ENCODE results near the gene WNT2. TPM values are rescaled to one million over a fixed set of nuclear protein-coding genes. Genes with fewer than 3 reads are reported as not detected.

The WNT2 gene
- polyA plus RNA-seq, 1 donor from 2014 or later: not detected

DNA sequence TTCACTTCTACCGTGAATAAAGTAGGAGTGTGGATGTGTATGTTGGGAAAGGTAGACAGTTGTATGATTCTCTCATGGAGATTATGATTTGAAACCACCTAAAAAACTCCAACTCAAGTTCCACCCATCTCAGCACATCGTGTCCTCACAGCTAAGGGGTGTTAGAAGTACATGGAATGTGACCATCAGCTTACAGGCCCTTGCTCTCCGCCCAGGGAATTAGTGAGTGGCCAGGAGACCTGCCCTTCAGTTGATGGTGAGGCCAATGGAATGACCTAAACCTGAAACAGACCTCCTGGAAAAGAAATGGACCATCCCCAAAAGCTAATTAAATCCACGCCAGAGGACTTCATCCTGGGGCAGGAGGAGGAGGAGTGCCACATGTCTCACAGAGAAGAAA lies 2.1 kb upstream of the WNT2 start:
- Histone ChIP-seq H3K36me3 (ENCODE audit: insufficient read depth, low read length) (no peaks in the 10 kb centered on the region), H3K9ac (ENCODE audit: low read length) (no peak overlapping the region), H3K27me3 (ENCODE audit: insufficient read depth, low read depth, low read length) (peaks cover 70% of the 10 kb centered on the region), H3K27ac (ENCODE audit: low read length) (no peak overlapping the region), H3K9me3 (ENCODE audit: low read length) (peaks cover 2% of the 10 kb centered on the region), H3K79me2 (replicated peaks; ENCODE audit: insufficient read depth, low read length) (no peaks in the 10 kb centered on the region), H2AFZ (ENCODE audit: low read depth, low read length) (no peak overlapping the region), H3K9me2 (ENCODE audit: insufficient read depth, low read length) (no peaks in the 10 kb centered on the region), H3F3A (ENCODE audit: insufficient read depth, low read length, poor library complexity, severe bottlenecking) (no peaks in the 10 kb centered on the region), H4K20me1 (ENCODE audit: insufficient read depth) (no peaks in the 10 kb centered on the region), H3K4me3 (ENCODE audit: low read length) (peak overlapping the region; percentile 86), H3K4me2 (ENCODE audit: low read length) (no peak overlapping the region)
- TF ChIP-seq EP300 (conservative IDR thresholded peaks at IDR 0.05; ENCODE audit: poor library complexity, severe bottlenecking): no peak
- TF ChIP-seq TAF1 (IDR thresholded peaks at IDR 0.05; ENCODE audit: low read depth): no peak
- no peak for TF ChIP-seq EZH2 (IDR thresholded peaks at IDR 0.05; ENCODE audit: borderline replicate concordance, insufficient read depth, low read length, poor library complexity, severe bottlenecking)
- TF ChIP-seq, protein P1, sequence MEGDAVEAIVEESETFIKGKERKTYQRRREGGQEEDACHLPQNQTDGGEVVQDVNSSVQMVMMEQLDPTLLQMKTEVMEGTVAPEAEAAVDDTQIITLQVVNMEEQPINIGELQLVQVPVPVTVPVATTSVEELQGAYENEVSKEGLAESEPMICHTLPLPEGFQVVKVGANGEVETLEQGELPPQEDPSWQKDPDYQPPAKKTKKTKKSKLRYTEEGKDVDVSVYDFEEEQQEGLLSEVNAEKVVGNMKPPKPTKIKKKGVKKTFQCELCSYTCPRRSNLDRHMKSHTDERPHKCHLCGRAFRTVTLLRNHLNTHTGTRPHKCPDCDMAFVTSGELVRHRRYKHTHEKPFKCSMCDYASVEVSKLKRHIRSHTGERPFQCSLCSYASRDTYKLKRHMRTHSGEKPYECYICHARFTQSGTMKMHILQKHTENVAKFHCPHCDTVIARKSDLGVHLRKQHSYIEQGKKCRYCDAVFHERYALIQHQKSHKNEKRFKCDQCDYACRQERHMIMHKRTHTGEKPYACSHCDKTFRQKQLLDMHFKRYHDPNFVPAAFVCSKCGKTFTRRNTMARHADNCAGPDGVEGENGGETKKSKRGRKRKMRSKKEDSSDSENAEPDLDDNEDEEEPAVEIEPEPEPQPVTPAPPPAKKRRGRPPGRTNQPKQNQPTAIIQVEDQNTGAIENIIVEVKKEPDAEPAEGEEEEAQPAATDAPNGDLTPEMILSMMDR (IDR thresholded peaks at IDR 0.05; ENCODE audit: poor library complexity, severe bottlenecking): no peak
- no peak for TF ChIP-seq POLR2AphosphoS5 (IDR thresholded peaks at IDR 0.05)
- no peak for TF ChIP-seq SMC3 (conservative IDR thresholded peaks at IDR 0.05; ENCODE audit: poor library complexity)
- no peak for TF ChIP-seq MXI1 (conservative IDR thresholded peaks at IDR 0.05; ENCODE audit: poor library complexity, severe bottlenecking)
- TF ChIP-seq, protein P2, sequence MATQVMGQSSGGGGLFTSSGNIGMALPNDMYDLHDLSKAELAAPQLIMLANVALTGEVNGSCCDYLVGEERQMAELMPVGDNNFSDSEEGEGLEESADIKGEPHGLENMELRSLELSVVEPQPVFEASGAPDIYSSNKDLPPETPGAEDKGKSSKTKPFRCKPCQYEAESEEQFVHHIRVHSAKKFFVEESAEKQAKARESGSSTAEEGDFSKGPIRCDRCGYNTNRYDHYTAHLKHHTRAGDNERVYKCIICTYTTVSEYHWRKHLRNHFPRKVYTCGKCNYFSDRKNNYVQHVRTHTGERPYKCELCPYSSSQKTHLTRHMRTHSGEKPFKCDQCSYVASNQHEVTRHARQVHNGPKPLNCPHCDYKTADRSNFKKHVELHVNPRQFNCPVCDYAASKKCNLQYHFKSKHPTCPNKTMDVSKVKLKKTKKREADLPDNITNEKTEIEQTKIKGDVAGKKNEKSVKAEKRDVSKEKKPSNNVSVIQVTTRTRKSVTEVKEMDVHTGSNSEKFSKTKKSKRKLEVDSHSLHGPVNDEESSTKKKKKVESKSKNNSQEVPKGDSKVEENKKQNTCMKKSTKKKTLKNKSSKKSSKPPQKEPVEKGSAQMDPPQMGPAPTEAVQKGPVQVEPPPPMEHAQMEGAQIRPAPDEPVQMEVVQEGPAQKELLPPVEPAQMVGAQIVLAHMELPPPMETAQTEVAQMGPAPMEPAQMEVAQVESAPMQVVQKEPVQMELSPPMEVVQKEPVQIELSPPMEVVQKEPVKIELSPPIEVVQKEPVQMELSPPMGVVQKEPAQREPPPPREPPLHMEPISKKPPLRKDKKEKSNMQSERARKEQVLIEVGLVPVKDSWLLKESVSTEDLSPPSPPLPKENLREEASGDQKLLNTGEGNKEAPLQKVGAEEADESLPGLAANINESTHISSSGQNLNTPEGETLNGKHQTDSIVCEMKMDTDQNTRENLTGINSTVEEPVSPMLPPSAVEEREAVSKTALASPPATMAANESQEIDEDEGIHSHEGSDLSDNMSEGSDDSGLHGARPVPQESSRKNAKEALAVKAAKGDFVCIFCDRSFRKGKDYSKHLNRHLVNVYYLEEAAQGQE (IDR thresholded peaks at IDR 0.05; ENCODE audit: borderline replicate concordance): no peak
- no peak for TF ChIP-seq RAD21 (conservative IDR thresholded peaks at IDR 0.05)

DNA sequence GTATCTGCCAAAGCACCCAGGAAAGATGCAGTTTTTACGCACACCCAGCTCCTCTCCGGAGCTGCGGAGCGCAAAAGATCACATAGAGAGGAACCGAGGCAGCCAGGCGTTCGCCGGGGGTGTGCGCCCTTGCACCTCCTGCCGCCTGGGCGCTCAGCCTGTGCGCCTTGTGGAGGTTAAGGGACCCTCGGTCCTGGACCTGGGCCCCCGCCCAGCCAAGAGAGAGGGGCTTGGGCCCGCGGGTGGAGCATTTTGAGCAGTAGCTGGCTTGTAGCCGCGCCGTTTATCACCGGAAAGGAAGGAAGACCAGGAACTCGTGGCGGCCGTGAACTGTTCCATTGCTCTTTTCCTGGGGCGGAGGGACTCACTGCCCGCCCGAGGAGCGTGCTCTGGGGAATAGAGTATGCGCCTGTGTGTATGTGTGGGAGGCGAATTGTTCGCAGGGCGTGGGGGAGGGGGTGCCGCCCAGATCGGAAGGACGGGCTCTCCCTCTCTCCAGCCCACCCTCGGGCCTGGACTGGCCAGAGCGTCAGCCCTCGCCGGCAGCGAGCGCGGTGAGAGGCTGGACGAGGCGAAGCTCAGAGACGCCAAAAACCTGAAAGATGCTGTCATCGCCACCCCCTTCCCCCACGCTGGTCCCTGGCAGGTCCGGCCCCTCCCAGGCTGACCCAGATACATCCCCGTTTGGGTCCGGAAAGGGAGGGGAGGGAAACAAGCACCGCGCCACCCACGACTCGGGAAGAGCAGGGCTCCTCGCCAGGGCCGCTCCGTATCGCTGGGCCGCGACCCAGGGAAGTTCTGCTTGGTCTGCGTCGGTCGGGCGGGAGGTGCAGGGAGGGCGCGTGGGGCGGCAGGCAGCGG lies 1.2 kb upstream of the WNT2 start:
- H3F3A ChIP-seq (ENCODE audit: insufficient read depth, low read length, poor library complexity, severe bottlenecking): no peaks in the 10 kb centered on the region
- H3K4me3 ChIP-seq (ENCODE audit: low read length): peak overlapping the region; percentile 86
- H2AFZ ChIP-seq (ENCODE audit: low read depth, low read length): no peak overlapping the region
- H3K9me3 ChIP-seq (ENCODE audit: low read length): peaks cover 2% of the 10 kb centered on the region
- no peaks in the 10 kb centered on the region for H3K36me3 ChIP-seq (ENCODE audit: insufficient read depth, low read length)
- no peaks in the 10 kb centered on the region for H3K9me2 ChIP-seq (ENCODE audit: insufficient read depth, low read length)
- H3K27me3 ChIP-seq (ENCODE audit: insufficient read depth, low read depth, low read length): peaks cover 76% of the 10 kb centered on the region
- H3K9ac ChIP-seq (ENCODE audit: low read length): peak overlapping the region; percentile 39
- TF ChIP-seq SMC3 (conservative IDR thresholded peaks at IDR 0.05; ENCODE audit: poor library complexity) (no peak), EZH2 (IDR thresholded peaks at IDR 0.05; ENCODE audit: borderline replicate concordance, insufficient read depth, low read length, poor library complexity, severe bottlenecking) (no peak), EP300 (conservative IDR thresholded peaks at IDR 0.05; ENCODE audit: poor library complexity, severe bottlenecking) (no peak), MXI1 (conservative IDR thresholded peaks at IDR 0.05; ENCODE audit: poor library complexity, severe bottlenecking) (no peak), TAF1 (IDR thresholded peaks at IDR 0.05; ENCODE audit: low read depth) (no peak), RAD21 (conservative IDR thresholded peaks at IDR 0.05) (no peak), POLR2AphosphoS5 (IDR thresholded peaks at IDR 0.05) (no peak)
- TF ChIP-seq, protein P2 (IDR thresholded peaks at IDR 0.05; ENCODE audit: borderline replicate concordance): no peak
- TF ChIP-seq, protein P1 (IDR thresholded peaks at IDR 0.05; ENCODE audit: poor library complexity, severe bottlenecking): no peak
- peak overlapping the region; percentile 82 for H3K4me2 ChIP-seq (ENCODE audit: low read length)
- H4K20me1 ChIP-seq (ENCODE audit: insufficient read depth): no peaks in the 10 kb centered on the region
- no peak overlapping the region for H3K27ac ChIP-seq (ENCODE audit: low read length)
- H3K79me2 ChIP-seq (replicated peaks; ENCODE audit: insufficient read depth, low read length): no peaks in the 10 kb centered on the region
